Activated naive CD8-positive, alpha-beta T cell treated with anti-CD3 and anti-CD28 coated beads, Interleukin-2, amount 10 ng/mL, durations not matched to agents 7 days and 5 days (primary cell): ENCODE data around the gene MRPL20. TPM values are rescaled to one million over a fixed set of nuclear protein-coding genes. Genes with fewer than 3 reads are reported as not detected.

ENCODE experiments used
- ATAC-seq: fragments of 150-1000 bp; cut with Tn5 transposase; one replicate; pipeline ENCODE4 v1.10.0; 2021; ENCODE audit warnings: low read depth, moderate library complexity
- POLR2A ChIA-PET: fragments of 350-600 bp; sonication (Branson Sonifier 250); formaldehyde crosslinking; loops from one replicate; lab custom pipeline; 2021; ENCODE audit warnings: antibody characterized with exemption; lab: Charles Lee
- DNase-seq: peaks from one replicate; pipeline ENCODE4 v3.0.0; 2021
- H3K27ac Mint-ChIP-seq: one replicate; pipeline ENCODE4 v1.8.0; 2022; ENCODE audit warnings: mild to moderate bottlenecking, mixed read lengths
- H3K27me3 Mint-ChIP-seq: one replicate; pipeline ENCODE4 v1.8.0; 2022; ENCODE audit warnings: mild to moderate bottlenecking, moderate library complexity, mixed read lengths
- H3K36me3 Mint-ChIP-seq: one replicate; pipeline ENCODE4 v1.8.0; 2021; ENCODE audit warnings: mild to moderate bottlenecking, mixed read lengths
- H3K4me1 Mint-ChIP-seq: one replicate; pipeline ENCODE4 v1.8.0; 2021; ENCODE audit warnings: mixed read lengths
- H3K4me3 Mint-ChIP-seq: one replicate; pipeline ENCODE4 v1.8.0; 2022; ENCODE audit warnings: mild to moderate bottlenecking, moderate library complexity, mixed read lengths
- H3K9me3 Mint-ChIP-seq: one replicate; pipeline ENCODE4 v1.8.0; 2021; ENCODE audit warnings: mixed read lengths
- total RNA-seq, 2 experiments: library from RNA; stranded (reverse); gene quantifications; one replicate each; pipeline ENCODE4 v1.2.3, GENCODE V29; 2021

The MRPL20 gene
- total RNA-seq, 2 experiments from 2014 or later = 98.6 to 101 TPM

GRCh38 chr1:1427106-1427819, 20.2 kb upstream of the MRPL20 start:
- H3K9me3 Mint-ChIP-seq = no peaks in the 10 kb centered on the region

DNA sequence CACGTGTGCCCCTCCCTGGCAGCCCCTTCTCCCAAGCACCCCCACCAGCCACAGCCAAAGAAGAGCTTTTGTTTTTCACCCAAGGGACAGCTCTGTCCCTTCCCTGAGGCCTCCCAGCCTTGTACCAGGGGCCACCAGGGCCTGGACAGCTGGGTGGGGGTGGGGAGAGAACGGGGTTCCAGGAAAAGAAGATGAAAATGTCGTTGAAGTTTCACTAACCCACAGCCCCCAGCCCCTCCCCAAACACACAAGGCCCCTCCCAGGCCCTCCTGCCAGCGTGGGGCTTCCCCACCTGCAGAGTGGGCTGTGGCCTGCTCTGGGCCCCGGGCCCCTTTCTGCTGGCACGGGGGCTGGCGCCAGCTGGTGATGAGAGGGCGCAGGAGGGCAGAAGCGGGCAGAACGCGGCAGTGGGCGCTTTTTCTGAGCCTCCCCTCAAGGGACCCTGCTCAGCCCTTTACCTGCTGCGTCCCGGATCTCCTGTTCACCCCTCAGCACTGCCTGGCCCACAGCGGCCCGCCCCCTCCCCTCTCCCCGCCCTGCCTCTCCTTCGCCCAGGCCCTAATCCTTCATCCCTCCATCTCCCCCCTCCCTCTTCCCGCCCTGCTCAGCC, 19.5 kb upstream of the MRPL20 start:
- Mint-ChIP-seq H3K4me1 (peaks cover 10% of the 10 kb centered on the region), H3K36me3 (no peaks in the 10 kb centered on the region), H3K27ac (peak overlapping the region; percentile 8), H3K4me3 (no peak overlapping the region), H3K27me3 (peaks cover 33% of the 10 kb centered on the region), H3K9me3 (no peaks in the 10 kb centered on the region)
- POLR2A ChIA-PET = interaction anchor here (0.6 kb wide), 1 partner anchor 15 kb away, joined by 4 read pairs; no protein-coding TSS in a partner anchor
- no peak for ATAC-seq
- DNase-seq = peak; percentile 35

More at GRCh38 chr1:1427106-1427819, 20.2 kb upstream of the MRPL20 start:
- DNase-seq = no peak
- peaks cover 33% of the 10 kb centered on the region for H3K27me3 Mint-ChIP-seq
- POLR2A ChIA-PET = no interaction called here
- no peak for ATAC-seq
- H3K4me1 Mint-ChIP-seq = peaks cover 10% of the 10 kb centered on the region
- no peak overlapping the region for H3K4me3 Mint-ChIP-seq
- H3K27ac Mint-ChIP-seq = no peak overlapping the region
- no peaks in the 10 kb centered on the region for H3K36me3 Mint-ChIP-seq

DNA sequence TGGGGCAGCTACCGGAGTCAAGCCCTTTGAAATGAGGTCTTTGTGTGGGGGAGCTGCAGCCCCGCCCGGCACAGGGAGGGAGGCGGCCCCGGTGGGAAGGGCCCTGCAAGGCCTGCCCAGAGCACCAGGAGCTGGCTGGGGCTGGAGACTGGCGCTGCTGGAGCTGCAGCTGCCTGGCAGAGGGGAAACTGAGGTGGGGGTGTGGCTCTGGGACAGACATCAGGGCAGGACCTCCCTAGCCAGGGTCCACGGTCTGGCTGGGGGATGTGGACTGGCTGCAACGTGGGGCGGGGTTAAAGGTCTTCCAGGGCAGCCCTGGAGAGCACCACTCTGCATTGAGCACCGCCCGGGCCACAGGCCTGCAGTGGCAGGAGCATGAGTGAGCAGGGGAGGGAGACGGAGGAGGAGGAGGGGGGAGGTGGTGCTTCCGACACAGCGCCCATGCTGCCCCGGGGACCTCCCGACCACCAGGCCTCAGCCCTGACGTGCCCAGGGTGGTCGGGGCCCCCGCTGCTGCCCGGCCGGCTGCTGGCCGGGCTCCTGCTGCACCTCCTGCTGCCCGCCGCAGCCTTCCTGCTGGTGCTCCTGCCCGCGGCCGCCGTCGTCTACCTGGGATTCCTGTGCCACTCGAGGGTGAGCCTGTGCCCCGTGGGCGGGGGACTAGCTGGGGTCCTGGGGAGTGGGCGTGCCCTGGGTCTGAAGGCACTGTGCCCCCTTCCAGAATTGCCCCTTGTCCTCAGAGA, 18.8 kb upstream of the MRPL20 start:
- POLR2A ChIA-PET = interaction anchor here (0.6 kb wide), 1 partner anchor 15 kb away, joined by 4 read pairs; no protein-coding TSS in a partner anchor
- DNase-seq = peak; percentile 39
- Mint-ChIP-seq H3K4me1 (peaks cover 10% of the 10 kb centered on the region), H3K36me3 (no peaks in the 10 kb centered on the region), H3K27me3 (peaks cover 33% of the 10 kb centered on the region), H3K4me3 (no peak overlapping the region), H3K27ac (peak overlapping the region; percentile 8), H3K9me3 (no peaks in the 10 kb centered on the region)
- ATAC-seq = no peak

GRCh38 chr1:1425426-1425752, 18.3 kb upstream of the MRPL20 start:
- Mint-ChIP-seq H3K4me3 (no peak overlapping the region), H3K4me1 (peaks cover 10% of the 10 kb centered on the region), H3K36me3 (no peaks in the 10 kb centered on the region), H3K27me3 (peaks cover 36% of the 10 kb centered on the region), H3K9me3 (no peaks in the 10 kb centered on the region), H3K27ac (no peak overlapping the region)
- no peak for ATAC-seq
- POLR2A ChIA-PET = interaction anchor here (0.7 kb wide), 1 partner anchor 189 kb away, joined by 3 read pairs; no protein-coding TSS in a partner anchor
- no peak for DNase-seq

DNA sequence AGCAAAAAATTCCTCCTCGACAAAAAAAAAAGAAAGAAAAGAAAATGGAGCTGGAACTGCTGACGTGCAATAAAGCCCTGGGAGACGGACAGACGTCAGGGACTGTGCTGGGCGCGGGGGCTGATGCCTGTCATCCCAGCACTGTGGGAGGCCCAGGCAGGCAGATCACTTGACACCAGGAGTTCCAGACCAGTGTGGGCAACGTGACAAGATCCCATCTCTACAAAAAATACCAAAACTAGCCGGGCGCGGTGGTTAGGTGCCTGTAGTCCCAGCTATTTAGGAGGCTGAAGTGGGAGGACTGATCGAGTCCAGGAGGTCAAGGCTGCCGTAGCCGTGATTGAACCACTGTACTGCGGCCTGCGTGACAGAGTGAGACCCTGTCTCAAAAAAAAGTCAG, 17.6 kb upstream of the MRPL20 start:
- H3K4me3 Mint-ChIP-seq = no peak overlapping the region
- no peak overlapping the region for H3K27ac Mint-ChIP-seq
- no peaks in the 10 kb centered on the region for H3K36me3 Mint-ChIP-seq
- H3K9me3 Mint-ChIP-seq = no peaks in the 10 kb centered on the region
- H3K4me1 Mint-ChIP-seq = peaks cover 10% of the 10 kb centered on the region
- POLR2A ChIA-PET = interaction anchor here (0.7 to 1.8 kb wide), 2 partner anchors 17 to 188 kb away, joined by 3 to 5 read pairs; no protein-coding TSS in a partner anchor
- no peak for ATAC-seq
- DNase-seq = no peak
- H3K27me3 Mint-ChIP-seq = peaks cover 34% of the 10 kb centered on the region

- no peaks in the 10 kb centered on the region for H3K9me3 Mint-ChIP-seq
Measured at GRCh38 chr1:1423245-1423597, 16.1 kb upstream of the MRPL20 start.

GRCh38 chr1:1422465-1423244, 15.6 kb upstream of the MRPL20 start:
- ATAC-seq = no peak
- H3K27me3 Mint-ChIP-seq = peaks cover 21% of the 10 kb centered on the region
- no peaks in the 10 kb centered on the region for H3K9me3 Mint-ChIP-seq
- H3K36me3 Mint-ChIP-seq = no peaks in the 10 kb centered on the region
- H3K4me3 Mint-ChIP-seq = no peak overlapping the region
- POLR2A ChIA-PET = no interaction called here
- H3K4me1 Mint-ChIP-seq = peaks cover 17% of the 10 kb centered on the region
- H3K27ac Mint-ChIP-seq = no peak overlapping the region
- DNase-seq = no peak

More at GRCh38 chr1:1423245-1423597, 16.1 kb upstream of the MRPL20 start:
- DNase-seq (no peak), ATAC-seq (no peak)
- peaks cover 21% of the 10 kb centered on the region for H3K27me3 Mint-ChIP-seq
- no peak overlapping the region for H3K4me3 Mint-ChIP-seq
- POLR2A ChIA-PET = interaction anchor here (0.6 to 1.8 kb wide), 2 partner anchors 16 to 596 kb away, joined by 3 to 5 read pairs; partner anchors contain the start of gene GABRD
- no peaks in the 10 kb centered on the region for H3K36me3 Mint-ChIP-seq
- no peak overlapping the region for H3K27ac Mint-ChIP-seq
- peaks cover 12% of the 10 kb centered on the region for H3K4me1 Mint-ChIP-seq

GRCh38 chr1:1421907-1422464, 14.9 kb upstream of the MRPL20 start:
- ATAC-seq (no peak), DNase-seq (no peak)
- no peaks in the 10 kb centered on the region for H3K36me3 Mint-ChIP-seq

DNA sequence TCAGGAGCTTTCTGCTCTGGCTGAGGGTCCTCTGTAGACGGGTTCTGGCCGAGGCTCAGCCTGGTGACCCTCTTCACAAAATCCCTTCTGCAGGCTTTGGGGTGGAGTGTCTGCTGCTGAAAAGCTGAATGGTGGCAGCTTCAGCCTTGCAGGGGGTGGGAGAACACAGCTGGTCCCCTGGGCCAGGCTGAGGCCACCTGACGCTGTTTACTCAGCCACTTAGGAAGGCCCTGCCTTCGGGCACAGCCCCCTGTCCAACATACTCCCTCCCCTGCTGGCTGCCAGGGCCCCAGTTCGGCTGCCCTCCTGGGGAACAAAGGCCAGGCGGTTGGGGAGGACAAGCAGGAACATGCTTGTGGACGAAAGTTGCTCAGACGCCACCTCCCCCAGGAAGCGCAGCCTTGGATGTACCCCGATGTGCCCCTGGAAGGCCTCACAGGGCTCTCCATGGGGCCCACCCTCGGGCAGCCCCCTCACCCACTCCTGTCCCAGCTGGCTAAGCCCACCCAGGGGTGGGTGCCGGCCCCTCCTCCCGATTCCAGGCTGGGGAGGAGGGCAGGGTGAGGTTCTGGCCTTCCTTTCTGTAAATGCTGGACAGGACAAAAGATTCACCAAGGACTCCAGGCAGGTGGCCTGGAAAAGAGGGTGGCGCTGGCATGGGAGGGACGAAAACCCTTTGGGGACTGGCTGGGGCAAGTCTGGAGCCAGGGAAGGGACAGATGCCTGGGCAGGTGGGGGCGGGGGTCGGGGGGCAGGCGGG, 14.2 kb upstream of the MRPL20 start, which contains the start of gene ANKRD65:
Gene ANKRD65, minus strand, starts transcription at position 130 of the 760 bp plus-strand sequence. CDS start 271 bp downstream, outside the sequence.
- Mint-ChIP-seq H3K4me1 (peaks cover 17% of the 10 kb centered on the region), H3K9me3 (no peaks in the 10 kb centered on the region), H3K27me3 (peaks cover 19% of the 10 kb centered on the region), H3K36me3 (no peaks in the 10 kb centered on the region), H3K27ac (no peak within 1 kb of the TSS), H3K4me3 (no peak within 1 kb of the TSS)
- no peak for ATAC-seq
- DNase-seq = no peak
- POLR2A ChIA-PET = interaction anchor here (0.6 to 0.9 kb wide), 2 partner anchors 14 to 46 kb away, joined by 3 to 5 read pairs; partner anchors contain the start of genes AURKAIP1 and MRPL20

More at GRCh38 chr1:1421907-1422464, 14.9 kb upstream of the MRPL20 start:
- H3K9me3 Mint-ChIP-seq = no peaks in the 10 kb centered on the region
- POLR2A ChIA-PET = no interaction called here
- no peak overlapping the region for H3K27ac Mint-ChIP-seq
- no peak overlapping the region for H3K4me3 Mint-ChIP-seq
- H3K4me1 Mint-ChIP-seq = peaks cover 17% of the 10 kb centered on the region
- peaks cover 21% of the 10 kb centered on the region for H3K27me3 Mint-ChIP-seq

DNA sequence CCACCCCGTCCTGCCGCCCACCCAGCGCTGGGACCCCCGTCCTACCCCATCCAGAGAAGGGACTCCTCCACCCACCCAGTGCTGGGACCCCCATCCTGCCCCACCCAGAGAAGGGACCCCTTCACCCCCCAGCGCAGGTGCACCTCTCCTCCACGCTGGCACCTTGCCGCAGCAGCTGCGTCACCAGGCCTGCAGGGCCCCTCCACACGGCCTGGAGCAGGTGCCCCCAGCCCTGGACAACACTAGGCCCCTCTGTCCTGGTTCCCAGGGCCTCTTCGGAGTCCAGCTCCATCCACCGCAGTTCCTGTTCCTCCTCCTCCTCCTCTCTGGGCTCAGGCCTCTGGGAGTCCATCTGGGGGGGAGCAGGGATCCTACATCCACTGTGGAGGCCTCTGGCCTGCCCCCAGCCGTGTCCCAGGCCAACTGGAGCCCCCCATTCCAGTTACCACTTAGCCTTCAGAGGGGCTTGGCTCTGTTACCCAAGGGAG, 13.6 kb upstream of the MRPL20 start:
- DNase-seq (no peak), ATAC-seq (no peak)
- H3K4me3 Mint-ChIP-seq = no peak overlapping the region

DNA sequence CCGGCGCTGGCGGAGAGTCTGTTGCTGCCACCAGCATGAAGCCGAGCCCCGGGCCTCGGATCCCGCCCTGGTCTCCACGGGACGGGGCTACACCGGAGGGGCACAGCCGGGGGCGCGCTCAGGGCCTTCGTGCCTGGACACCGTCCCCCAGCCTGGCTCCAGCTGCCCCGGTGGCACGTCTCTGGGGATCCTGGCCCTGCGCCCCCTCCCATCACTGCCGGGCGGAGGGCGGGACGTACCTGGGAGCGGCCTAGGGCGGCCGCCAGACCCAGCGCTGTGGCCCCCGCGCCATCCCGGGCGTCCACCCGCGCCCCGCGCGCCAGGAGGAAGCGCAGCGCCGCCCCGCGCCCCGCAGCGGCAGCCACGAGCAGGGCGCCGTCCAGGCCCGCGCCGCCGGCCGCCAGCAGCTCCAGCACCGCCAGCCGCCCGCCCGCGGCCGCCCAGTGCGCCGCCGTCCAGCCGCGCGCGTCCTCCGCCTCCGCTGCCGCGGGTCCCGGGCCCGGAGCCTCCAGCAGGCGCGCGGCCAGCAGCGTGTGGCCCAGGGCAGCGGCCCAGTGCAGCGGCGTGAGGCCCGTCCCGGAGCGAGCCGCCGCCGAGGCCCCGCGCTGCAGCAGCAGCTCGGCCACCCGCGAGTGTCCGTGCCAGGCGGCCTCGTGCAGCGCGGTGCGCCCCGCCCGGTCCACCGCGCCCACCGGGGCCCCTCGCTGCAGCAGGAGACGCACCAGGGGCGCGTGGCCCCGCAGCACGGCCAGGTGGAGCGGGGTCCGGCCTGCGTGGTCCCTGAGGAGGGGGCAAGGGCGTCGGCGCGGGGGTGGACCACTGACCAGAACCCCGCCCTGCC, 12.9 kb upstream of the MRPL20 start:
- Mint-ChIP-seq H3K4me3 (no peak overlapping the region), H3K27ac (no peak overlapping the region), H3K9me3 (no peaks in the 10 kb centered on the region), H3K4me1 (peaks cover 15% of the 10 kb centered on the region), H3K27me3 (peaks cover 16% of the 10 kb centered on the region), H3K36me3 (no peaks in the 10 kb centered on the region)
- peak; percentile 59 for ATAC-seq
- peak; percentile 45 for DNase-seq
- POLR2A ChIA-PET = no interaction called here

More for the DNA sequence above, 13.6 kb upstream of the MRPL20 start:
- H3K27ac Mint-ChIP-seq = no peak overlapping the region
- H3K27me3 Mint-ChIP-seq = peaks cover 16% of the 10 kb centered on the region
- H3K4me1 Mint-ChIP-seq = peaks cover 15% of the 10 kb centered on the region
- no peaks in the 10 kb centered on the region for H3K36me3 Mint-ChIP-seq
- no peaks in the 10 kb centered on the region for H3K9me3 Mint-ChIP-seq
- POLR2A ChIA-PET = interaction anchor here (0.6 to 0.9 kb wide), 2 partner anchors 13 to 45 kb away, joined by 3 to 5 read pairs; partner anchors contain the start of genes AURKAIP1 and MRPL20
